Left forelimb (tissue), 1 donor: ENCODE measurements around the gene SYNC.
"Not testable (repeated sequence)": the region's sequence is repeated elsewhere in the genome, so short reads cannot be mapped to it uniquely, and the experiment has no call there.

ENCODE experiments used
- DNase-seq: peaks from one replicate; pipeline ENCODE4 v3.0.0-alpha.2; 2018; ENCODE audit warnings: low spot score

Gene SYNC

GRCh38 chr1:32693455-32694174, 9.0 kb downstream of the SYNC start:
- DNase-seq = no peak

DNA sequence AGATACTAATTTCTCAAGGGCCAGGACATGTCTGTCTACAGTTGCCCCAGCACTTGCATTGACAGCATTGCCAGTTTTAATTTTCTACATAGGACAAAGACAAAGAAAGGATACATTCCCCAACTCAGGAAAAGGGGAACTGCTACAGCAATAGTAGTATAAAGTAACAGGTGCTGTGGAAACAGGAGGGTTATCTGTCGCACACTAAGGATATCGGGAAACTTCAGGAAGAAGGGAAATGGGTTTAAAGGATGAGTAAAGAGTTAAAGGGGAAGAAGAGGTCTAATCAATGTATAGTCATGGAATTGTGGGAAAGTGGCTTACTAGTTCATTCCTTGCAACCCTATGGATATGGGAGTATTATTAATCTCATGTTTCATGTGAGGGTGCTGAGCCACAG, 16.2 kb downstream of the SYNC start:
- no peak for DNase-seq

DNA sequence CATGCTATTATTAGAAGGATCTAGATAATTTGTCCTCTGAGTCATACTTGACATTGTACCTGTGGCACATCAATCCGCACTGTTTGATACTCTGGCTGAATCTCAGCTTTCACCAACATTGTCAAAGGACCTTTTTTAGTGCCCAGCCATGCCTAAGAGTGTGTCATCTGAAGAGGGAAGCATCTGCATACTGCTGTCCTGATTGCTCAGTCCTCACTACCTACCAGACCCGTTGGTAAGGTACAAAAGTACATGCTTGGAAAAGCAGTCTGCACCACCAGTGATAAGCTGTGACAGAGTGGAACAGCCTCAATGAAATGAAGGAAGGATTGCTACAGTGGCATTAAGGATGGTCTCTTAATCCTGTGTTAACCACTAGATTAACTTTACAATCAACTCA, 17.1 kb downstream of the SYNC start:
- DNase-seq = no peak

DNA sequence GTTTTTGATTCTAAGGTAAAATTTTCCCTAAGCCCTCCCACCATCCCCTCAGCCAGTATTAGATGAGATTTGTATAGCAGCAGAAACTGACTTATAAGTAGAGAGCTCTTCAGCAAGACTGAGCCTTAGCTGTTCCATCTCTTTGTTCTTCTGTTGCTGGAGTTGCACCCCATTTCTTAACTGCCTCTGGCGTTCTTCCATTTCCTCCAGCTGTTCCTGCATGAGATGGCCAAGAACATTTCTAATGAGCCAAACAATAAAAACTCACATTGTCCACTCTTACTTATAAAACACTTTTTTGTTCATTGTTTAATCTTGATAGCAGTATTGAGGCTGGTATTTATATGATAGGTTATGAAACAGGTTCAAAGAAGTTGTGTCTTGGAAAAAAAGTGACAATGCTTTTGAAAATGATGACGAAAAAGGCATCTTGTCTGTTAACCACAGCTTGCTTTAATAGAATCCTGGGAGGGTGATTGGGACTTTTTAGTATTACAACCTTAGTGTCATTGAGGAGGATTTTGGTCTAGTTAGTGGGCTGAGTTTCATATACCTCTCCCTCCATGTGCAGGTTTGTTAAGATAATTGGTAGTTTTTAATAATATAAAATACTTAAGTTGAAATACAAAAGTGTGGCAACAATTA, 18.3 kb downstream of the SYNC start:
- DNase-seq = no peak

- DNase-seq = no peak
Observed at GRCh38 chr1:32683397-32683796, 19.2 kb downstream of the SYNC start.

GRCh38 chr1:32681999-32682398, 20.6 kb downstream of the SYNC start:
- DNase-seq = no peak

DNA sequence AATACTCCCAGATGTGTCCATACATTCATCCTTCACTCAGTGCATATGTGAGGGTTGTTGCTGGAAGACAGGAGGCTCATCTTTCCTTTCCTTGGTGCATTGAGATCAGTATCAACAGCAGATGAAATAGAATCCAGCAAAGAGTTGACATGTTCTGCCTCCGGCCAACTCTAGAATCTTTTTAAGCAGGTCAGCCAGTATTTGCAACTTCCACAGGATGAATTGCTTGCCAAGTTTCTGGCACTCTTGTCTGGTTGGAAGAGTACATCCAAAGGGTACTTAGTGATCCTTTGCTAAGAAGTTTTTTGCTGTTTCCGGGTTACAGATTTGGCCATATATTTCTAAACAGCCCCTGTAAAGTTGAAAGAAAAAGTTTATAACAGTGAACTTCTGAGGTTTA, 21.1 kb downstream of the SYNC start:
- no peak for DNase-seq

DNA sequence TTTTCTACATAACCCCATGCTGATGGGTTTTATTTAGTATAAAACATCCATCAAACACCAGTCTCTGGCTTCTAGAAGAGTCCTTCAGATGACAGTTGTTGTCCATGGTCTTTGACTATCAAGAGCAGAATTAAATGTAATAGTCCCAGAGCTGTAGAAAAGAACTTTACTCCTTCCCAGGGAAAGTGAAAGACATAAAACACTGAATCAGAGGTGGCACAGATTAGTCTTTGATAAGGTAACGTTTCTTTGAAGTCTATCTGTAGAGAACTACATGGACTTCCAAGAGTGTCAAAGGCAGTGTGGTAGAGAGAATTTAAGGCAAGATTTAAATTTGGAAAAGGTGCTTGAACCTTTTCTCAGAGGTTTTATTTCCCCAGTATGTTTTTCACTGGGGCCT, 21.9 kb downstream of the SYNC start:
- no peak for DNase-seq

DNA sequence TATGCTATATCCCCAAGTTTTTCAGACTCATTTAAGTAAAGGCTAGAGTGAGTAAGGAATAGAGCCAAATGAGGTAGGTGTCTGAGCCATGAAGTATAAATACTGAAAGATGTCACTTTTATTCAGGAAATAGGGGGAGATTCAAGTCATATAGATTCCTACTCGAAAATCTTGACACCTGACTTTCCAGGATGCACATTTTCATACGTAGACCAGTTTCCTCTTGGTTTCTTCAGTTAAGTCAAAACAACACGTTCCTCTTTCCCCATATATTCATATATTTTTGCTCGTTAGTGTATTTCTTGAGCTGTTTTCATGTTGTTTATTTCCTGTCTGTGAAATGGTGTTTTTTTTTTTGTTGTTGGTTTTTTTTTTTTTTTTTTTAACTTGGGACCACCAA, 22.6 kb downstream of the SYNC start:
- DNase-seq = not testable (repeated sequence)

GRCh38 chr1:32676945-32677344, 25.6 kb downstream of the SYNC start:
- DNase-seq = no peak

- not testable (repeated sequence) for DNase-seq
Observed at GRCh38 chr1:32668716-32669115, 33.9 kb downstream of the SYNC start.

- no peak for DNase-seq
Observed at GRCh38 chr1:32666901-32667566, 35.5 kb downstream of the SYNC start.

- DNase-seq = no peak
Observed at GRCh38 chr1:32665915-32666314, 36.7 kb downstream of the SYNC start.

DNA sequence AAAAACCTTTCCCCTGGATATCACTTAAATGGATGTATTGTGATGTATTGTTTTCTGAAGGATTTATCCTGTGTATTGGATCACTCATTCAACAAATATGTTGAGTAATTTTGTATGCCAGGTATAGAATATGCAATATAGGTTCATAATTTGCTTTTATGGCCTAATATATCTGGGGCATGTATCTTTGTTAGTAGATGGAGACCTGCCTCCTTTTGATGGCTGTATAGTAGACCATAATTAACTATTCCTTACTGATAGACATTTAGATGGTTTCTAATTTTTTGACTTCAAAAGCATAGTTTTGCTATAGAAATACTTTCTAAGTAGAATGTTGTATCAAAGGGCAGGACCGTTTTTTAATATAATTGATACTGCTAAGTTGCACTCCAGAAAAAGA, 43.0 kb downstream of the SYNC start:
- DNase-seq = no peak

- DNase-seq = no peak
Observed at GRCh38 chr1:32652244-32652962, 50.2 kb downstream of the SYNC start.

DNA sequence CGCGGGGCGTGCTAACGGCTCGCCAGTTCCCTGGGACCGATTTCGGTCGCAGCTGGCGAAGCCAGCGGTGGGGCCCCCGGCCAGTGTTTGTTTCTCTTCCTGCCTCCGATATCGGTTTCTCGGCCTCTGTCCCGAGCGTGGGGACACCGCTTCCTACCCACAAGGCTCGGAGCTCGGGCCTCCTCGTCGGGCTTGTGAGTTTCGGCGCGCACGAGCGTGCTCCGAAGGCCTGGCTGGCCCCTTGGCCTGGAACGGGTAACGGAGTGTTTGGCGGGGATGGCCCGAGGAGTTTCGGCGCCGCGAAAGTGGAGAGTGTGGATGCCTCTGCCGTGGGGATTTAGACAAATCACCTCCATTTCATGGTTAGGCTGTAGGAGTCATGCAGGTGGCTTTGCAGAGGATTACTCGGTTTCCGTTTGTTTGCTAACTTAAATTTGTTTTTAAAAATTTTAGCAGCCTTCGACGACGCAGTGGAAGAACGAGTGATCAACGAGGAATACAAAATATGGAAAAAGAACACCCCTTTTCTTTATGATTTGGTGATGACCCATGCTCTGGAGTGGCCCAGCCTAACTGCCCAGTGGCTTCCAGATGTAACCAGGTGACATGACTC, 51.0 kb downstream of the SYNC start:
- no peak for DNase-seq

DNA sequence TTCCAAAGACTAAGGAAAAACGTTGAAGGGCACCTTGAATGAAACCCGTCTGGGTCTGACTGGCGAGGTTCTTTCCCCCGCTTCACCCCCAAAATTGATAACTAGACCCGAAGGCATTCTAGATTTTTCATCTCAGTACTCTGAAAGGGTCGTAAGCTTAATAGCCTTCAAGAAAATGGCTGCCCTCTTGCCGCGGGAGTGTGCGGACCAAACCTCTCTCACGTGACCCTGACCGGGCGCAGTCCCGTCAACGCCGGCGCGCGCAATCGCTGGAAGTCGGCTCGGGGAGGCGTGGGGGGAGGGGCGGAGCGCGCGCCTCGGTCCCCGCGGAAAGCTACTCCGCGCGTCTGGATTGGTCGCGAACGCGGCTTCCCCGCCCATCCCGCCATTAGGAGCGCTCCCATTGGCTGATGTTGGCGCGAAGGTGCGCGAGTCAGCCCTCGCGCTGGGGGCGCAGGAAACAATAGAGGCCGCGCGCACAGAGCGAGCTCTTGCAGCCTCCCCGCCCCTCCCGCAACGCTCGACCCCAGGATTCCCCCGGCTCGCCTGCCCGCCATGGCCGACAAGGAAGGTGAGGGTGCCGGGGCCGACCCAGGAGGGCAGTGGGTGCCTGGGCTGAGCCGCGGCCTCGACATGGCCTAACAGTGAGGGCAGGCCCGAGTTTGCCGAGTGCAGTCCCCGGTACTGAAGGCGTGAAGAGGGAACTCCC, 51.7 kb downstream of the SYNC start, which contains the start of gene RBBP4:
RBBP4 (plus strand) TSS at position 457 of the 709 bp plus-strand sequence; CDS start at position 556, 99 bp downstream.
- peak; percentile 99 for DNase-seq

DNA sequence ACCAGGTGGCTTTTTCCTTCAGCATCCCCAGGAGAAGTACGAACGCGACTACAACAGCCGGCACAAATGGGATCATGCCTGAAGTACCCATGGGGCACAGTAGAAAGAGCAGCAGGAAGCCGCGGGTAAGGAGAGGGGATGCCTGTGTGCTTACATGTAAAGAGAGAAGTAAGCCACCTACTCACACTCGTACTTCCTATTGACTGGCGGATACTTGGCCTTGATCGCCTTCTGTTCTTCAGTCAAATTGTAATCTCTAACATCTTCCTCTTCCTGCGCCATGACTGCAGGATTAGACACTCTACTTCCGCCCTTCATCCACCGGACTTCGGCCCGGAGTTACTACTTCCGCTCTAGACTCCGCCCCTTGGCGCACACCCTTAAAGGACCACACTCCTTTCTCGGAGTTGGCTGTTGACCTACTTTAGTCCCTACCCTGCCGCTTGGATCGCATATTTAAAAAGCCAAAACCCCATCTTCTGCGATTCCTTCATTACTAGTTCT, 52.3 kb downstream of the SYNC start, which contains the start of gene ZBTB8OS:
ZBTB8OS (minus strand) TSS at position 303 of the 504 bp plus-strand sequence; CDS start at position 282, 21 bp downstream.
- DNase-seq = peak; percentile 91

- DNase-seq = no peak
Observed at GRCh38 chr1:32647308-32648134, 55.0 kb downstream of the SYNC start.

DNA sequence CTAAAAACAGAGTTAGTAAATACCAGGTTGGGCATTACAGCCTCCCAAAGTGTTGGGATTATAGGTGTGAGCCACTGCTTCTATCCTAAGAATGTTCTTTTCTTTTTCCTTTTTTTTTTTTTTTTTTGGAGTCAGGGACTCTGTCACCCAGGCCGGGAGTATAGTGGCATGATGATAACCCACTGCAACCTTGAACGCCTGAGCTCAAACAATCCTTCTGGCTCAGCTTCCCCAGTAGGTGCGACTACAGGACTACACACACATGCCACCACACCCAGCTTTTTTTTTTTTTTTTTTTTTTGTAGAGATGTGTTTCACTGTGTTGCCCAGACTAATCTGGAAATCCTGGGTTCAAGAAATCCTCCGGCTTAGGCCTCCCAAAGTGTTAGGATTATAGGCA, 58.1 kb downstream of the SYNC start:
- no peak for DNase-seq
